HFFc6 (cell line): ENCODE data around the gene RSPH10B2. TPM values are rescaled to one million over a fixed set of nuclear protein-coding genes. Genes with fewer than 3 reads are reported as not detected.
"Not testable (repeated sequence)": the region's sequence is repeated elsewhere in the genome, so short reads cannot be mapped to it uniquely, and the experiment has no call there.

Experiments used
- DNase-seq: peaks from one replicate; pipeline ENCODE4 v3.0.0-alpha.2; 2018
- H3K27ac Mint-ChIP-seq: 2 replicates; pipeline ENCODE4 v1.8.0; 2020; ENCODE audit warnings: mild to moderate bottlenecking, mixed read lengths
- H3K27me3 Mint-ChIP-seq: 2 replicates; pipeline ENCODE4 v1.8.0; 2021; ENCODE audit warnings: mild to moderate bottlenecking, moderate library complexity, mixed read lengths; ENCODE audit not compliant: insufficient read depth
- H3K36me3 Mint-ChIP-seq: 2 replicates; pipeline ENCODE4 v1.8.0; 2021; ENCODE audit warnings: low read depth, mixed read lengths
- H3K4me1 Mint-ChIP-seq: 2 replicates; pipeline ENCODE4 v1.8.0; 2020; ENCODE audit warnings: low read depth, mixed read lengths
- H3K4me3 Mint-ChIP-seq: 2 replicates; pipeline ENCODE4 v1.8.0; 2020; ENCODE audit warnings: mild to moderate bottlenecking, moderate library complexity, mixed read lengths
- H3K9me3 Mint-ChIP-seq: 2 replicates; pipeline ENCODE4 v1.8.0; 2020; ENCODE audit warnings: mild to moderate bottlenecking, mixed read lengths
- CTCF ChIP-seq: fragments of 200-600 bp; sonication (generic); IDR thresholded peaks from 2 replicates; pipeline ENCODE4 v1.5.0; 2021; ENCODE audit warnings: antibody characterized with exemption, mild to moderate bottlenecking
- total RNA-seq, 6 experiments: library from RNA; stranded (reverse); fragmentation: NEBNext Ultra II Directional; extraction: Animal tissue kit (Norgen Biotek cat#: 25700); gene quantifications; 2 replicates in 1 of 6; 3 replicates in 5 of 6; pipeline ENCODE4 v1.2.3, GENCODE V29; 2021

Gene RSPH10B2
- total RNA-seq, 6 experiments from 2014 or later = not detected

DNA sequence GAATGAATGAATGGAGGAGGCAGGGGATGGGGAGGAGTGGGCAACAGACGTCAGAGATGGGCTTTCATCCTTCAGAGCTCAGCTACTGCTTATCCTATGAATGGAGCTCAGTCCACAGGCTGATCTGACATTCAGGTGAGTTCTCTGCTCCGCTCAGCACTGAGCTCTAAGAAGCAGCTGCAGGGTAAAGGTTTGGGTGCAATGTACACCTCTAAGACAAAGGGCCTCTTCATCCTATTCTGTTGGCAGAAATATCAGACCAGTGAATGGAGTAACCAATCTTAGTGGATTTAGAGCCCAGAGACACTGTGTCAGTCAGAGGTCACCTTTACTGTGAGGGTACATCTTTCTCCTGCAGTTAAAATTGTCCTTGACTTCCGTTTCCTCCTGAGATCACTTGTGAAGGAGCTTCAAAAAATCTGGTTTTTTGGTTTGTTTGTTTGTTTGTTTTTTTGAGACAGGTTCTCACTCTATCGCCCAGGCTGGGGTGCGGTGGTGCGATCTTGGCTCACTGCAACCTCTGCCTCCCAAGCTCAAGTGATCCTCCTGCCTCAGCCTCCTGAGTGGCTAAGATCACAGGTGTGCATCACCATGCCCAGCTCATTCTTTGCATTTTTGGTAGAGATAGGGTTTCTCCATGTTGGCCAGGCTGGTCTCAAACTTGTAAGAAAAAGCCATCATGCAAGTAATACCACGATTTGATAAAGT, 77.3 kb downstream of the RSPH10B2 start:
- H3K36me3 Mint-ChIP-seq = no peaks in the 10 kb centered on the region
- peaks cover 8% of the 10 kb centered on the region for H3K27me3 Mint-ChIP-seq
- H3K4me3 Mint-ChIP-seq = no peak overlapping the region
- TF ChIP-seq CTCF = no peak
- peaks cover 8% of the 10 kb centered on the region; the same call in 1 of the 2 replicates for H3K4me1 Mint-ChIP-seq
- DNase-seq = no peak
- H3K9me3 Mint-ChIP-seq = no peaks in the 10 kb centered on the region
- no peak overlapping the region for H3K27ac Mint-ChIP-seq

GRCh38 chr7:6833636-6834035, 79.7 kb downstream of the RSPH10B2 start:
- Mint-ChIP-seq H3K36me3 (no peaks in the 10 kb centered on the region), H3K4me3 (no peak overlapping the region), H3K27ac (no peak overlapping the region), H3K4me1 (peaks cover 8% of the 10 kb centered on the region; the same call in 1 of the 2 replicates), H3K9me3 (no peaks in the 10 kb centered on the region), H3K27me3 (peaks cover 16% of the 10 kb centered on the region)
- no peak for TF ChIP-seq CTCF
- no peak for DNase-seq

GRCh38 chr7:6835521-6835920, 81.6 kb downstream of the RSPH10B2 start:
- not testable (repeated sequence) for H3K4me1 Mint-ChIP-seq, H3K4me3 Mint-ChIP-seq, H3K36me3 Mint-ChIP-seq, H3K9me3 Mint-ChIP-seq, H3K27ac Mint-ChIP-seq, DNase-seq
- H3K27me3 Mint-ChIP-seq = peaks cover 16% of the 10 kb centered on the region

DNA sequence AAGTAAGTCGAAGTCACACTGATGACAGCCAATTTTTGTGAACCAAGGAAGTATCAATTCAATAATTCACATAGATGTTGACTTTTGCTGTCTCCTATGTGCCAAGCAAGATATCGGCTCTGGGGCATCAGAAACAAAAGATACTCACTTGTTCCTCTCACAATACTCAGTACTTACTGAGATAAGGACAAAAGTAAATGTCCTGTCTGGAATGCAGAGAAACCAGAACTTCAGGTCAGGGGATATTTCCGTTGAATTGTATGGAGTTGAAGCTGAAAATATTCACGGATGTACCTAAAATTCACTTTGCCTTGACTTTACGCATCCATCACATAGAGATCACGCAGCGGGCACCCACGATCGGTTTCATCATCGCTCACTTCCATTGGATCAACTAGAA, 83.2 kb downstream of the RSPH10B2 start:
- not testable (repeated sequence) for DNase-seq, H3K36me3 Mint-ChIP-seq, H3K4me1 Mint-ChIP-seq, H3K9me3 Mint-ChIP-seq, H3K27ac Mint-ChIP-seq, H3K4me3 Mint-ChIP-seq
- H3K27me3 Mint-ChIP-seq = peaks cover 22% of the 10 kb centered on the region

DNA sequence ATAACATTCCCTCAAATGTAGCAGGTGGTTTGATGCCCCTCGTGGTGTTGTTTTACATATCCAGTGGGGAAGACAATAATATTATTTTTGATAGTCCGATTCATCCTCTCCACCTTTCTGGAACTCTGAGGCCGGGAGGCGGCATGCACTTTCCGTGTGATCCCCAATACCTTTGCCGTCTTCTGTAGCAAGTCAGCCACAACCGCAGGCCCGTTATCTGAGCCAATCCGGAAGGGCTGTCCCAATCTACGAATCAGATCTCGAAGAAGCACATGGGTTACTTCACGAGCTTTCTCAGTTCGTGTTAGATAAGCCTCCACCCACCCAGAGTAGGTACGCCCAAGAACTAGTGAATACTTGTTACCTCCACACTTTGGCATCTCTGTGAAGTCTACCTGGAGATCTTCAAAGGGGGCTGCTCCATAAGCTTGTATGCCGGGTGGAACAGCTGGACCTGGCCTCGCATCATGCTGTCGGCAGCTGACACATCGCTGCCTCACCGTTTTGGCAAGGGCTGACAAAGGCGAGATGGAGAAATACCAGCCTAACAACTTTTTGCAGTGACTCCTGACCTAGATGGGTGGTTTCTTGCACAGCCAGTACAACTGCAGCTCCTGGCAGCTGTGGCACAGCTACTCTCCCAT, 88.5 kb downstream of the RSPH10B2 start:
- not testable (repeated sequence) for H3K4me3 Mint-ChIP-seq, H3K4me1 Mint-ChIP-seq, H3K9me3 Mint-ChIP-seq, DNase-seq, H3K36me3 Mint-ChIP-seq, H3K27ac Mint-ChIP-seq
- H3K27me3 Mint-ChIP-seq = peaks cover 39% of the 10 kb centered on the region

DNA sequence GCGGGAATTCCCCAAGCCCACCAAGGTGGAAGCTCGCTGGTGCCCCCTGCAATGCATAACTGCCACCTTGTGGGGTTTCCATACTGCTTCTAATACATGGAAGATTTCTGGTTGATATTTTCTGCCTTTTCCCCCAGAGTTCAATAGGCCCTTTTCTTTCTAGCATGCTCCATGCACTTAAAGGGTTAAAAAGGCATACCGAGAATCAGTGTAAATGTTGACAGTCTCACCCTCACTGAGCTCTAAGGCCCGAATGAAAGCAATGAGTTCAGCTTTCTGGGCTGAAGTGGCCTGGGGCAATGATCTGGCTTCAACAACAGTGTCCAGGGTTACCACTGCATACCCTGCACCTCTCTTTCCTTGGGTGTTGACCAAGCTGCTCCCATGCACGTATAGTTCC, 89.2 kb downstream of the RSPH10B2 start:
- not testable (repeated sequence) for H3K36me3 Mint-ChIP-seq, H3K27ac Mint-ChIP-seq, DNase-seq, H3K4me3 Mint-ChIP-seq, H3K9me3 Mint-ChIP-seq, H3K4me1 Mint-ChIP-seq
- H3K27me3 Mint-ChIP-seq = peaks cover 36% of the 10 kb centered on the region

- not testable (repeated sequence) for H3K36me3 Mint-ChIP-seq, DNase-seq, H3K4me3 Mint-ChIP-seq, H3K9me3 Mint-ChIP-seq, H3K4me1 Mint-ChIP-seq, H3K27ac Mint-ChIP-seq
- H3K27me3 Mint-ChIP-seq = peaks cover 36% of the 10 kb centered on the region
Measured at GRCh38 chr7:6843654-6844053, 89.8 kb downstream of the RSPH10B2 start.

DNA sequence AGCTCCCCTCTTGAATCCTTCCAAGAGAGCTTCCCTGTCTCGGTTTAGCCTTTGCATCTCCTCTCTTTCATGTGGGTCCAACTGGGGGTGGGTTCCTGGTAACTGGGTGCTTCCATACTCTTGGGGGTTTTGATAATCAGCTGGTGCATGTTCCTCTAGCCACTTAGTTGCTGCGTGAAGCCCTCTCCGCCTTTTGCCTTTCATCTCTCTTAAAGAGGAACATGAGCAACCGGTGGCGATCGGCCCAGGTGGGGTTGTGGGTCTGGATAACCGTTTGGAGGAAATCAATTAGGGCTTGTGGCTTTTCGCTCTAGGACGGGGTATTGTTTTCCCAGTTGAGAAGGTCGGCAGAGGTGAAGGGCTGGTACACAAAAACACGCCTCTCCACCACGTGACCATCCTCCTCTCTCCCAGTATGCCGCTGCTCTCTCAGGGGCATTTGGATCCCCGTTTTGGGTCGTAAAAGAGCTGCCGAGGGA, 92.1 kb downstream of the RSPH10B2 start:
- H3K27ac Mint-ChIP-seq, H3K36me3 Mint-ChIP-seq, DNase-seq, H3K9me3 Mint-ChIP-seq, H3K4me3 Mint-ChIP-seq, H3K4me1 Mint-ChIP-seq: not testable (repeated sequence)
- H3K27me3 Mint-ChIP-seq = peaks cover 36% of the 10 kb centered on the region

DNA sequence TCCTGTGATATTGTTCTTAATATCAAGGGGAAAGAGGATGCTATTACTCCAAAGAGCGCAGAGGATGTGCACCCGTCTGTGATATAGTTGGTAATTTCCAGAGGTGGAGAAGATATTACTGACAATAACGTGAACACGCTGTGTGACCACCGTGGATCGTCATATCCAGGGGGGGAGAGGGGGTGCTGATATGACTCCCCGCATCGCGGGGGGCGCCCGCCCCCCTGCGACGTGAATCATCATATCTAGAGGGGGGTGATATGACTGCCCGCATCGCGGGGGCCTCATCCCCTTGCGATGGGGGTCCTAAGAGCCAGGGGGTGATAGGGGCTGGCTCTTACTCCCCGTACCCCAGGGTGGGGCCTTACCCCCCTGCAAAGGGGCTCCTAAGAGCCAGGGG, 93.8 kb downstream of the RSPH10B2 start:
- not testable (repeated sequence) for H3K36me3 Mint-ChIP-seq, H3K4me3 Mint-ChIP-seq, H3K27ac Mint-ChIP-seq, H3K9me3 Mint-ChIP-seq, DNase-seq, H3K4me1 Mint-ChIP-seq
- peaks cover 23% of the 10 kb centered on the region for H3K27me3 Mint-ChIP-seq
